22Rv1 (cell line): ENCODE measurements around the gene FYB1.

ENCODE experiments used
- CTCF ChIP-seq: fragments of 450-650 bp; IDR thresholded peaks from 2 replicates; pipeline ENCODE4 v1.5.1; 2017; ENCODE audit warnings: mild to moderate bottlenecking
- ZFX ChIP-seq: fragments of 450-650 bp; IDR thresholded peaks from 2 replicates; pipeline ENCODE4 v1.6.1; 2017; ENCODE audit warnings: antibody characterized with exemption, borderline replicate concordance

- no peak for TF ChIP-seq CTCF
- no peak for TF ChIP-seq ZFX
These were observed 15.4 kb downstream of the FYB1 start for GRCh38 chr5:39203951-39204350.
